Measurements from ENCODE around the gene ZNF888.

Gene ZNF888

GRCh38 chr19:52959613-52960295, 36.5 kb upstream of the ZNF888 start:
- intact Hi-C loops (cut with DNase I; ENCODE audit: low total_unique reads) = no loop called here
- no peak overlapping the region for H3K4me3 ChIP-seq
- peaks cover 50 to 58% (median 55%) of the 10 kb centered on the region in 3 donors for H3K36me3 ChIP-seq
- H3K4me1 ChIP-seq = peaks cover 0 to 17% (median 6%) of the 10 kb centered on the region in 4 donors
- peak in 1 of 2 donors; percentile 58 for DNase-seq
- H3K27me3 ChIP-seq = no peaks in the 10 kb centered on the region
- peaks cover 0 to 46% (median 37%) of the 10 kb centered on the region in 3 donors for H3K9me3 ChIP-seq
- H3K27ac ChIP-seq = no peak overlapping the region
- TF ChIP-seq CTCF (IDR thresholded peaks at IDR 0.05) = no peak

DNA sequence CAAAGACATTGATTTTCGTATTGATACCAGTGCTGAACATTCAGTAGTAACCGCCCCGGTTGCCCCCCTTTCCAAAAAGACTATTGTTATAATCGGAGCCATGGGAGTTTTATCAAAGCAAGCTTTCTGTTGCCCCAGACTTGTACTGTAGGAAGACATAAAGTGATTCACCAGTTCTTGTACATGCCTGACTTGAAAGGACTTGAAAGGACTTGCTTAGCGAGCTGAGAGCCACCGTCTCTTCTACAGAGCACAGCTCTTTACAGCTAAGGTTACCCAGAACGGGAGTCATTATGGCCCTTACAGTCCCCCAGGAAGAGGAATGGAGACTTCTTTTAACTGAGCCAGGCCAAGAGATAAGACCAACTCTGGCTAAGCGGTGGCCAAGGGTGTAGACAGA, 34.4 kb upstream of the ZNF888 start:
- Histone ChIP-seq H3K4me1 (peaks cover 0 to 9% (median 3%) of the 10 kb centered on the region in 4 donors), H3K27me3 (no peaks in the 10 kb centered on the region), H3K9me3 (peaks cover 0 to 64% (median 39%) of the 10 kb centered on the region in 3 donors), H3K4me3 (no peak overlapping the region), H3K27ac (no peak overlapping the region), H3K36me3 (peaks cover 68 to 75% (median 73%) of the 10 kb centered on the region in 3 donors)
- intact Hi-C loops (cut with DNase I; ENCODE audit: low total_unique reads) = no loop called here
- no peak for TF ChIP-seq CTCF (IDR thresholded peaks at IDR 0.05)
- no peak for DNase-seq

- H3K27me3 ChIP-seq = no peaks in the 10 kb centered on the region
- no peak for DNase-seq
- intact Hi-C loops (cut with DNase I; ENCODE audit: low total_unique reads) = no loop called here
- H3K27ac ChIP-seq = no peak overlapping the region
- peaks cover 0 to 6% (median 2%) of the 10 kb centered on the region in 4 donors for H3K4me1 ChIP-seq
- no peak for TF ChIP-seq CTCF (IDR thresholded peaks at IDR 0.05)
- H3K9me3 ChIP-seq = peaks cover 0 to 71% (median 46%) of the 10 kb centered on the region in 3 donors
- peaks cover 75 to 81% (median 80%) of the 10 kb centered on the region in 3 donors for H3K36me3 ChIP-seq
- H3K4me3 ChIP-seq = no peak overlapping the region
Observed at GRCh38 chr19:52956917-52957316, 33.7 kb upstream of the ZNF888 start.

GRCh38 chr19:52949422-52949821, 26.2 kb upstream of the ZNF888 start:
- intact Hi-C loops (cut with DNase I; ENCODE audit: low total_unique reads) = loop anchor here (10.0 kb wide), 1 partner anchor 155 kb away; the partner anchor contains the start of gene ZNF160
- Histone ChIP-seq H3K4me1 (no peaks in the 10 kb centered on the region), H3K4me3 (no peak overlapping the region), H3K36me3 (peaks cover 43 to 62% (median 53%) of the 10 kb centered on the region in 3 donors), H3K27ac (no peak overlapping the region), H3K9me3 (peaks cover 14 to 83% (median 66%) of the 10 kb centered on the region in 3 donors), H3K27me3 (no peaks in the 10 kb centered on the region)
- no peak for TF ChIP-seq CTCF (IDR thresholded peaks at IDR 0.05)
- DNase-seq = no peak

- H3K4me1 ChIP-seq = peaks cover 0 to 5% (median 2%) of the 10 kb centered on the region in 4 donors
- H3K27me3 ChIP-seq = no peaks in the 10 kb centered on the region
- DNase-seq = no peak
- no peak overlapping the region for H3K4me3 ChIP-seq
- H3K9me3 ChIP-seq = peaks cover 14 to 75% (median 66%) of the 10 kb centered on the region in 3 donors
- intact Hi-C loops (cut with DNase I; ENCODE audit: low total_unique reads) = loop anchor here (10.0 kb wide), 1 partner anchor 157 kb away; the partner anchor contains the start of gene ZNF160
- no peak overlapping the region for H3K27ac ChIP-seq
- no peak for TF ChIP-seq CTCF (IDR thresholded peaks at IDR 0.05)
- H3K36me3 ChIP-seq = peaks cover 34 to 53% (median 45%) of the 10 kb centered on the region in 3 donors
Observed at GRCh38 chr19:52948025-52948770, 25.0 kb upstream of the ZNF888 start.
